Measurements from ENCODE around the gene KCNJ12.
"Not testable (repeated sequence)": the region's sequence is repeated elsewhere in the genome, so short reads cannot be mapped to it uniquely, and the experiment has no call there.

The KCNJ12 gene

GRCh38 chr17:21376081-21376758, at the start of gene KCNJ12:
TSS of gene KCNJ12 (plus strand) at chr17:21376357. CDS start at chr17:21415343, 38,986 bp downstream.
- no peak for DNase-seq (ENCODE audit: low spot score)

- not testable (repeated sequence) for DNase-seq (ENCODE audit: low spot score)
These were observed 48.2 kb upstream of the KCNJ12 start for GRCh38 chr17:21327921-21328320.

GRCh38 chr17:21328778-21329177, 47.4 kb upstream of the KCNJ12 start:
- not testable (repeated sequence) for DNase-seq (ENCODE audit: low spot score)

GRCh38 chr17:21330436-21331160, 45.6 kb upstream of the KCNJ12 start:
- no peak for DNase-seq (ENCODE audit: low spot score)

- not testable (repeated sequence) for DNase-seq (ENCODE audit: low spot score)
These were observed 39.4 kb upstream of the KCNJ12 start for GRCh38 chr17:21336541-21337294.

GRCh38 chr17:21337981-21338625, 38.1 kb upstream of the KCNJ12 start:
- DNase-seq (ENCODE audit: low spot score) = not testable (repeated sequence)

- no peak for DNase-seq (ENCODE audit: low spot score)
These were observed 37.1 kb upstream of the KCNJ12 start for GRCh38 chr17:21339011-21339410.

- DNase-seq (ENCODE audit: low spot score) = not testable (repeated sequence)
These were observed 36.6 kb upstream of the KCNJ12 start for GRCh38 chr17:21339571-21339970.

GRCh38 chr17:21340407-21340806, 35.8 kb upstream of the KCNJ12 start:
- DNase-seq (ENCODE audit: low spot score) = not testable (repeated sequence)

- DNase-seq (ENCODE audit: low spot score) = not testable (repeated sequence)
These were observed 34.9 kb upstream of the KCNJ12 start for GRCh38 chr17:21341279-21341678.

- DNase-seq (ENCODE audit: low spot score) = not testable (repeated sequence)
These were observed 34.1 kb upstream of the KCNJ12 start for GRCh38 chr17:21341925-21342540.

- not testable (repeated sequence) for DNase-seq (ENCODE audit: low spot score)
These were observed 32.9 kb upstream of the KCNJ12 start for GRCh38 chr17:21343061-21343949.

GRCh38 chr17:21344801-21345200, 31.4 kb upstream of the KCNJ12 start:
- not testable (repeated sequence) for DNase-seq (ENCODE audit: low spot score)

GRCh38 chr17:21345236-21345635, 30.9 kb upstream of the KCNJ12 start:
- no peak for DNase-seq (ENCODE audit: low spot score)

GRCh38 chr17:21346107-21346506, 30.1 kb upstream of the KCNJ12 start:
- DNase-seq (ENCODE audit: low spot score) = not testable (repeated sequence)

- DNase-seq (ENCODE audit: low spot score) = not testable (repeated sequence)
These were observed 29.4 kb upstream of the KCNJ12 start for GRCh38 chr17:21346651-21347250.

GRCh38 chr17:21347660-21348059, 28.5 kb upstream of the KCNJ12 start:
- DNase-seq (ENCODE audit: low spot score) = not testable (repeated sequence)

GRCh38 chr17:21348081-21348925, 27.9 kb upstream of the KCNJ12 start:
- not testable (repeated sequence) for DNase-seq (ENCODE audit: low spot score)

- DNase-seq (ENCODE audit: low spot score) = not testable (repeated sequence)
These were observed 27.3 kb upstream of the KCNJ12 start for GRCh38 chr17:21348926-21349261.
